HPDE6-E6E7 (cell line): ENCODE data around the gene CRIP2.

Experiments
- DNase-seq: peaks from one replicate; pipeline ENCODE4 v3.0.0; 2011; ENCODE audit warnings: missing footprints; ENCODE audit errors: extremely low spot score

CRIP2 gene

DNA sequence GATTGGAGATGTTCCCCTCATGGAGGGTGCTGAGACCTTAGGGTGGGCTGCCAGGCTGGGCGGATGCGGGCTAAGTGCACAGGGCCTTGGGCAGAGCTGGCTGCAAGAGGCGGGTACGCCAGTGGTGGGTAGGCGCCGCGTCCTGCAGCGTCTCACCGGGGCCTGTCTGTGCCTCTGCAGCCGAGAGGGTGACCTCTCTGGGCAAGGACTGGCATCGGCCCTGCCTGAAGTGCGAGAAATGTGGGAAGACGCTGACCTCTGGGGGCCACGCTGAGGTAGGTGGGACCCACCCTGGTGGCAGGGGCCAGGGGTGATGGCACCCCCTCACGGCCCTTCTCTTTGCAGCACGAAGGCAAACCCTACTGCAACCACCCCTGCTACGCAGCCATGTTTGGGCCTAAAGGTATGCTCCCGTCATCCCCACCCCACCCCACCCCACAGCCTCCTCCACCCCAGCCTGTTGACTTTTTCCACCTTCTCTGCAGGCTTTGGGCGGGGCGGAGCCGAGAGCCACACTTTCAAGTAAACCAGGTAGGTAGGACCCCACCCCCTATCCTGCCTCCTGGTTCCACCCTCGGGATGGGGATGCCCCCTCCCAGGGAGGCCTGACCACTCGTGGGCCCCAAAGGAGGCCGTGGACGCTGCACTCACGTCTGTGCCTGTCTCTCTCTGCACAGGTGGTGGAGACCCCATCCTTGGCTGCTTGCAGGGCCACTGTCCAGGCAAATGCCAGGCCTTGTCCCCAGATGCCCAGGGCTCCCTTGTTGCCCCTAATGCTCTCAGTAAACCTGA, 13.6 kb downstream of the CRIP2 start:
- no peak for DNase-seq

DNA sequence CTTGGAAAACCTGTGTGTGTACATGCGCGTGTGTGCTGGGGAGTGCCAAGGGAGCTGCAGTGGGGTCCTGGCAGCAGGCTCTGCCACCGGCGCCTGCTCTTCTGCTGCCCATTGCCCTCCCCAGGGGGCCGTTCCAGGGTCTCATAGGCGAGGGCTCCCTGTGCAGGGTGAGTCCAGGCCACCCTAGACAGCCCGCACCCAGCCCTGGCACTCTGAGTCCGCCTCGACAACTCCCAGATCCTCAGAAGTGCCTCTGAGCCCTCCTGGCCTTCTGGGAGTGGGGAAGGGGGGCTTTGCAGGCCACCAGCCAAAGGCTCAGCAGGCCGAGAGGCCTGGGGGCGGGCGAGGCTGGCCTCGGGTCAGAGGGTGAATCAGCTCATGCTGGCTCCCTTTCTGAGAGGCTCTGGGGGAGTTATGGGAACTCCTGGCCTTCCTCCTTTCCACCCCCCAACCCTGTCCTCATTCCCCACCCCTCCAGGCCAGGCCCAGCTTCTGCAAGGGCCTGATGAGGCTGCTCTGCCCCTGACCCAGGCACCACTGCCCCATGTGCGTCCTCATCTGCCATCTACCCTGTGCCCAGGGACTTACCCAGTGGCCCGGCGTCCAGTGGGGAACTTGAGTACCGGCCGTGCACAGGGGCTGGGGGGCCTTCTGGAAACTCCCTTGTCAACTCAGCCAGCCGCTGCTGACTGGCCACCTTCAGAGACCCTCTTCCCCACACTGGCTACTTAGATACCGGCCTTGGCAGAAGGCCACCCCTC, 14.3 kb downstream of the CRIP2 start:
- DNase-seq: no peak

DNA sequence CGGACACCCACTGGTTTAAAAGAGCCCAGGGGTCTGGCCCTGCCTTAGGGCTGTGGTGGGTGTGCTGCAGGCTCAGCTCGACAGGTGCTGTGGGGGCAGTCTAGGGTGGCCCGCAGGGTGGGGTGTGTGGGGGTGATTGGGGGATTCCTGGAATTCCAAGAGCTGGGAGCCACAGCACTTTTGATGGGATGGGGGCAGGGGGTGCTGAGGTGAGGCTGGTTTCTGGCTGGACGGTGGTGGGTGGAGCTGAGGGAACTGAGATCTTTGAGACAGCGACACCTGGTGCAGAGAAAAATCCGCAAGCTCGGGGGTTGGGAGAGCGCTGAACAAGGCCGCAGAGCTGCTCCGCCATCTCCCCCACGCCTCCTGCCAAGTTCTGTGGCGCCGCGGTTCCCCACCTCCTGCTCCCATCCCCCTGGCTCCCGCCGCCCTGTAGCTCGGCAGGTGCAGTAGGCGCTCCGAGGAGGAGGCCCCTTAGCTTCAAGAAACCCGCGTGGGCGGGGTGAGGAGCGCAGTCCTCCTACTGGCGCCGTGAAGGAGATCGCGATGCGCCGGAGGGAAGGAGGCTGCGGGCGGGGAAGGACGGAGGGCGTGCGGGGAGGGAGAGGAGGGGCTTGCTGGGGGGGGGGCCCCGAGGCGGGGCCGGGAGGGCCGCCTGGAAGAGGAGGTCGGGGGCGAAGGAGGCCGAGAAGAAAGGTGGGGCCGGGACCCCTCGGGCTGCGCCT, 15.1 kb downstream of the CRIP2 start:
- peak; percentile 81 for DNase-seq

DNA sequence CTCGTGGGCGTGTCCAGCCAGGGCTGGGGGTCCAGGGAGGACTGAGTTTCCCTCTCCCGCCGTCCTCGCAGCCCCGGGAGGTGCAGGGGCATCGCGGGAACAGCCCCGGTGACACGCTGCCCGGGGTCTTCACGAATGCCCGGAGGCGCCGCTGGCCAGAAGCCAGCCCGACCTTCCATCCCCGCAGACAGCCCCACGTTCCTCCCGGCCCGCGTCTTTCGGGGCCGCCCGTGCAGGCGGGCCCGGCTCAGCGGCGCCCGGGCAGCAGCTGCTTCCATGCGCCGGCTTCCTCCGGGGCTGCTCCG, 15.6 kb downstream of the CRIP2 start:
- no peak for DNase-seq

DNA sequence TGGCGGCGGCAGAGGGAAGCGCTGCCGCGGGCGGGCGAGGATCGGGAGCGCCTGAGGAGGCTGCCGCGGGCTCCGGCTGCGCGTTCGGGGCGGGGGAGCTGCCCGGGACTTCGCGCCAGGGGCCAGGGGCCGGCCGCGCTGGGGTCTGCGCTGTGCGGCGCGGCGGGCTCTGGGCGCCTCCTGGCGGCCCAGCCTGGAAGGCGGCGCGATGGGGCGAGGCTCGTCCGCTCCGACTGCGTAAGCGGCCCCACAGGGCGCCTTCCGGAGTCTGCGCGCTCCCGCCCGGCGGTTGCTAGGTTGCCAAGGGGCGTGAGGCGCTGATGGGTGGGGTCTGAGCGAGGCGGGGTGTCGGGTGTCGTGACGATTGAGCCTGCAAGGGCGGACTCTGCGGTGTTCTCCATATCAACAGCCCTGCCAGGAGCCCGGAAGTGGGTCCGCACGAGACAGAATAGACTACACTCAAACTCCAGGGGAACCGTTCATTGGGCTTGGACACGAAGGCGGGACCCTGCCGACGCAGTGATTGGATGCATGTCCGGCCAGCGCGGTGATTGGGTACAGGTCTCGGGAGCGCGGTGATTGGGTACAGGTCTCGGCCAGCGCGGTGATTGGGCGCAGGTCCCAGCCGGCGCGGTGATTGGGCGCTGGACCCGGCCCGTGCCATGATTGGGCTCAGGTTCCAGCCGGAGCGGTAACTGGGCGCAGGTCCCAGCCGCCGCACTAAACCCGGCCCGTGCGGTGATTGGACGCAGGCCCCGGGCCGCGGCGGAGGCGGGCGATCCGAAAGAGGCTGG, 16.1 kb downstream of the CRIP2 start, which contains the start of gene TEDC1:
Gene TEDC1 (plus strand): TSS at position 675 of the 794 bp plus-strand sequence. CDS start 130 bp downstream, outside the sequence.
- DNase-seq: peak; percentile 96

DNA sequence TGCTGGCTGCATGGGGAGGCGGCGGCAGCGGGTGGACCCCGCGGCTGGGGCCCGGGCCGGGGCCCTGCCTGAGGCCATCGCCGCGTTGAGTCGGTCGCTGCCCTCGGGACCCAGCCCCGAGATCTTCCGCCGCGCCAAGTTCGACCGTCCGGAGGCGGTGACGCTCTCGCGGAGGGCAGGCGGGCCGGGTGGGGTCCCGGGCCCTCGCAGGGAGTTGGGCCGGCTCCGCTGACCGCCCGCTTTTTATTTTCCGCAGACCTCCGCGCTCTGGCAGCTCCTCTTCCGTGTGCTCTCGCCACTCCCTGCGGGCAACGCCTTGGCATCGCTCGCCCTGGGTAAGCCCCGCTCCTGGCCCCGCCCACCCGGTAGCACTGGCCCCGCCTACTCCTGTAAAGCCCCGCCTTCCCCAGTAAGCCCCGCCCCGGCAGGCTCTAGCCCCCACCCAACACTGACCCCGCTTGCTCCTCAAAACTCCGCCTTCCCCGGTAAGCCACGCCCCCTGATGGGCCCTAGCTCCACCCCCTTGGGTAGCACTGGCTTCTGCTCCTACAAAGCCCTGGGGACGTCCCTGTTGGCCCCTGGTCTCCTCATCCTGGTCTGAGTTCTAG, 16.8 kb downstream of the CRIP2 start:
- DNase-seq: no peak

DNA sequence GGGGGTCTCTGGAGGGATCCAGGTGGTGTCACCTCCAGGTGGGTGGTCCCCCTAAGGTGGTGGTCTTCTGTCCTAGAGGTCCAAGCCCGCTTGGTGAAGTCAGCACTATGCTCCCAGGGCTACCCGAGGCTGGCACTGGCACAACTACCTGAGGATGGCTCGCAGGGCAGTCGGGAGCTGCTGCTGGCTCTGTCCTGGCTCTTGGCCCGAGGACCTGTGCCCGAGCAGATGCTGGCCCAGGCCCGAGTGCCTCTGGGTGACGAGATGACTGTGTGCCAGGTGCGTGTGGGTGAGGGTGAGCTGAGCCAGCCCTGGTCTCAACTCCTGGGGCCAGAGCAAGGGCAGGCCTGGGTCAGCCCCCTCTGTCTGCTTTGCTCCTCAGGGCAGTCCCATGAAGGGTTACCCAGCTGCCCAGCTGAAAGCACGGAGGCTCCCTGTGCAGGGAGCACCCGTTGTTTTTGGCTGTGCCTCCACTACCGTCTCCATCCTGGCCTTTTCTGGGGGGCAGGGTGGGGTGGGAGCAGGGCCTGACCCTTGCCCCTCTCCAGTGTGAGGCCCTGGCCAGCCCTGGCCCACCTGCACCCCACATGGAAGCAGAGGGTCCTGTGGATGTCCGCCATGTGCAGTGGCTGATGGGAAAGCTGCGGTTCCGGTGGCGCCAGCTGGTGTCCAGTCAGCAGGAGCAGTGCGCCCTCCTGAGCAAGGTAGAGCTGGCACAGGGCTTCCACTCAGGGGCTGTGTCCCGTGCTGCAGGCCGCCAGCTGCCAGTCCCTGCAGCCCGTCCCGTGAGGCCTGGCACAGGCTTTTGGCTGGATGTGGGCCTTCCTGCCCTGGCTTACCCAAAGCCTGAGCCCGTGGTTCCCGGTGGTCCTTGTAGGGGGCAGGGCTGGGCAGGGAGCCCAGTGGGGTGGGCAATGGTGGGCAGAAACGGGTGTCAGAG, 17.7 kb downstream of the CRIP2 start:
- DNase-seq: no peak

DNA sequence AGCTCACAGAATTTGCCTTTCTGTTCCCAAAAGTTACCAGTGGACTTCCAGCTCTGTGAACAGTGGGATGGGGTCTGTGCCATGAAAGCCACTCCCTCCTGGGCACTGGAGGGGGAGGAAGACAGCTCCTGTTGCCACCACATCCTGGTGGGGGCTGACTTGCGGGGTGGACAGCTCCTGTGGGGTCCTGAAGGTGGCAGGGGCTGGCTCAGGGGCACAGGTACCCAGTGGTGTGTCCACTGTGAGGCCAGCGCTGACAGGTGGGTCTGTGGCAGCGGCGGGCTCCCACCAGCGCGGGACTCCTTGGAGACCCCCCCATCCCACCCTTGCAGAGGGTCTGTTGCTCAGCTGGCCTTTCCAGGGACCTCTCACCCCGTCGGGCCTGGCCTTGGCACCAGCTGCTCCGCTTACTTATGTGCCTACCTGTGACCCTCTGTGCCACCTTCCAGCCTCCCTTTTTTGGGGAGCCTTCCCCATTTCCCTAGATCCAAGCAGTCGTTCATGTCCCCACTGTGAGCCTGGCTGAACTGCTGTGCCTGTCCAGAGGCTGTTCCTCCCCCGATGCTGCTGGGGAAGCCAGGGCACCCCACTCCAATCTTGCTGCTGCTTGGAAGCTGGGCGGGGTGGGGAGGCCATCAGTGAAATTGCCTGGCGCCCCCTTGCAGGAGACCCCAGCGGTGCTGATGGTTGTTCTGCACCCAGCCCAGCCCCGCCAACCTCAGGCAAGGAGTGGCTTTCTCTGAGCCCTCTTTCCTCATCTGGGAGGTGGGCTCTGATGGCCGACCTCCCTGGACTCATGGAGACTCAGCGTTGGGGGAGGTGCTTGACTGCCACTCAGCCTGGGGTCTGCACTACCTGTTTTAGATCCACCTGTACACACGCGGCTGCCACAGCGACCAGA, 18.6 kb downstream of the CRIP2 start:
- DNase-seq: no peak

DNA sequence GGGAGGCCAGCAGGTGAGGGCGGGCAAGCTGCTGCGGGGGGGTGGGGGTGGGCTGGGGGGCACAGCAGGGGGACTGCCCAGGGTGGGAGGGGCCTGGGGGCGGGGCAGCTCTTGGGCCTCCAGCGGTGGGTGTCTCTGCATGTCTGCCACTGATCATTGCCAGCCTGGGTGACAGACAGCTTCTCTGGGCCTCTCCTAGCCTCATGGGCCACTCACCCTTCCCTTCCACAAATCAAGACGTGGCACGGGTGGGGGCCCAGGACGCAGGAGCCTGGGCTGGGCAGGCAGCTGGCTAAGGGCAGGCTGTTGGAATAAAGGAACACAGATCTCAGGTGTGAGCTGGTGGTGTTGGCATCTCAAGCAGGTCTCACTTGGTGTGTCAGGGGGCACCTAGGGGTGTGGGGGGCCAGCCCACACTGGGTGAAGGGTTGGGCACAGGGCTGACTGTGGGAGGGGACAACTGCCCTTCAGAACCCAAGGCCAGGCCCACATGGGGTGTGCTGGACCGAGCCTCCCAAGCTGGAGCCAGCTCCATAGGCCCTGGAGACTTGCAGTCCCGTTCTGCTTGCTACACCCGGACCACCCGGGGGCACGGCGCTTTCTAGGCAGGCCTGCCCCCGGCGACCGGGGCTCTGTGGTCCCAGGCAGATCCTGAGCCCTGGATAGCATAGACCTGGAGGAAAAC, 19.4 kb downstream of the CRIP2 start:
- DNase-seq: no peak

DNA sequence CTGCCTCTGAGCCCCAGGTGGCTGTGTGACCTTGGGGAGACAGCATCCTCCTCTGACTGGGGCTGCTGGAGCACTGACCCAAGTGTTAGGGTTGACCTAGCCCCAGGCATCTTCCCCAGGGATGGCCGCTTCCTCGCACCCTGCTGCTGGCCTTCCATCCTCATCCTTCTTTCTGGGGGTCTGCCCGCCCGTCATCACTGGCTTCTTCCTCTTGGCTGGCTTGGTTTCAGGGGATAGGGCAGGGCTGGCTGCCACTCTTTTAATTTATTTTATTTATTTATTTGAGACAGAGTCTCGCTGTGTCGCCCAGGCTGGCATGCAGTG, 19.9 kb downstream of the CRIP2 start:
- DNase-seq: no peak

DNA sequence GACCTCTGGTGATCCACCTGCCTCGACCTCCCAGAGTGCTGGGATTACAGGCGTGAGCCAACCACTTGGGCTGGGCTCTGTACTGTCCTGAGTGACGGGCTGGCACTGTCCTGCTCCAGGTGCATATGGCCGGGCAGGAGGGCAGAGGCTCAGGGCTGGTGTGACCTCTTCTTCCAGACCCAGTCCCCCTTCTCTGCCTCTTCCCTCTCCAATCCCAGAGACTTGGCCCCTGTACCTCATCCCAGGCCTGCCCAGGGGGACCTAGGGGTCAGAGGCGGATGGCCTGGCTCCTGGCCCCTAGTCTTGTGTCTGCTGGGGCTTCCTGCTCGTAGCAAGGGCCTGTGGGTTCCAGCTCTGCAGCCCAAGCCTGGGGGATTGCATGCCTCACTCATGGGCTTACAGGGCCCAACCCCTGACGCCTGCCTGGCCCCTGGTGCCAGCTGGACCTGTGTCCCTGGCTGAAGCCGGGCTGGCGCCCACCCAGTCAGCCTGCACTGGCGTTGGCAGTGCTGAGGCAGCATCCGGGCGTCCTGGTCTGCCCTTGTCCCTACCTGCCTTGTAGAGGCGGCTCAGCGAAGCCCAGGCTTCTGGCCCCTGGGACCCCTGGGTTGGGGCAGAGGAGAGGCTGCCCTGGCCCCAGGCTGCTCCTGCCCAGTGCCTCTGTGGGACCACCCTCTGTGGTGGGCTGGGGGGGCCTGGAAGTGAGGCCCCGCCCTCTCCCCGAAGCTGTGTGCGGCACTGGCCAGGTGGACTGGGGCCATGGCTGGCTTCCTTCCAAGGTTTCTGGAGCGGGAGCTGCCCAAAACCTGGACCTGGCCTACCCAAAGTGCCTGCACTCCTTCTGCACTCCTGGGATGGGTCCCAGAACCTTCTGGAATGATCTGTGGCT, 20.7 kb downstream of the CRIP2 start:
- DNase-seq: no peak

DNA sequence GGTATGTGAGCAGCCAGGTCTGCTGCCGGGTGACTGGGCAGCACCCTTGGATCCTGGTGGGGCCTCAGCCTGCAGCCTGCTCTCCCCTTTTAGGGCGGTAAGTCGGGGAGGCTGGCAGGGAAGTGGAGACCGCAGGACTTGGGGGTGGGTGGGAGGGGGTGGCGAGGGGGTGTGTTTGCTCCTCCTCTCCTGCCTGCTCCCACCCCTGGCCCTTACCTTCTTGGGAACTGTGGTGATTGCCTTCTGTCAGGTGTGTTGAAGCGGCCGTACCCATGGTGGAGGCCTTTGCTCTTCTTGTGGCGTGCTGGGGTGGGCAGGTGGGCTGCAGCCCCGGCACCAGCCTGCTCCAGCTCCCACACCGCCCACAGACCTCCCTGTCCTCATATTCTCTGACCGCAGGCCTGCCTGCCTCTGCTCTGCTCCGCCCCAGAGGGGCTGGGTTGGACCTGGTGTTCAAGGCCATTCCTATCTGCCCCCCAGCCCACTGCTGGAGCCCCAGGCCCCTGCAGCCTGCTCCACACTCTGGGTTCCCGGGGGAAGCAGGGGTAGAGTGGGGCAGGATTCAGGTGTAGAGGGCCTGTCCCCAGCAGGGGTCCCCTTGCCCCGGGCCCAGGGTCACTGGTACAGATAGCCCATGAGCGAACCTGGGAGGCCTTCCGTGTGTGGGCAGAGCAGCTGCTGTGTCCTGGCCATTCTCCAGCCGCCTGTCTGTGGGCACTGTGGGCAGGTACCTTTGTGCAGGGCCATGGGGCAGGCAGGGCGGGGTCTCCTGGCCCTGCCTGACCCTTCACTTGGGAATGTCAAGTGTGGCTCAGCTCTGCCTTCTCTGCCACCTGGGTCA, 21.6 kb downstream of the CRIP2 start:
- DNase-seq: no peak

DNA sequence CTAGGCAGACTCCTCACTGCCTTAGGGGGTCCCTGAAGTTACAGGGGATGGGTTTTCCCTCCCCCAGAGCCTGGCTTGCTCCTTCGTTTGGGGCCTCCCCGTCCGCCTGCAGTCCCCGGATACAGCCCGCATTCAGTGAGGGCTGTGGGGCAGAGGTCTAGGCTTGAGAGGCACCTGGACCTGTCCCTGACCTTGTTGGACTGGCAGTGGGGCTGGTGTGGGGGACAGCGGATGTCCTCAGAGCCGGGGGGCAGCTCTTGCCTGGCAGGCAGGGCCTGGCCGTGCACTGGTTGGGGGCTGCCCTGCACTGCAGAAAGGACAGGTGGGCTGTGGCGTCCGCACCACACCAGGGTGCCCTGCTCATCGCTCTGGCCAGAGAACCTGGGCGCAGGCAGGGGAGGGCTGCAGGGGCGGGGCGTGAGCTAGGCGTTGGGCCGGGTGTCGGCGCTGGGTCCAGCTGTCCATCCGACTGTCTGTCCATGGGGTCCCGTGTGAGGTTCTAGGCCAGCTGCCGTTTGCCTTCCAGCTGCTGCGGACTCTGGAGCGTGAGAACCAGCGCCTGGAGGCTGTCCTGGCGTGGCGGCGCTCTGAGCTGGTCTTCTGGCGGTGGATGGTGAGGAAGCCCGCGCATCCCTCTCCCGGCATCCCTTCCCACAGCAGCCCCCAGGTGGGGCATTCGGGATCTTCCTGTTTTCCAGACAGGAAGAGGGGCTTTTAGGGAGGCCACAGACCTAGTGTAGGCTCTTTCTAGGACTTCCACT, 22.4 kb downstream of the CRIP2 start:
- no peak for DNase-seq

DNA sequence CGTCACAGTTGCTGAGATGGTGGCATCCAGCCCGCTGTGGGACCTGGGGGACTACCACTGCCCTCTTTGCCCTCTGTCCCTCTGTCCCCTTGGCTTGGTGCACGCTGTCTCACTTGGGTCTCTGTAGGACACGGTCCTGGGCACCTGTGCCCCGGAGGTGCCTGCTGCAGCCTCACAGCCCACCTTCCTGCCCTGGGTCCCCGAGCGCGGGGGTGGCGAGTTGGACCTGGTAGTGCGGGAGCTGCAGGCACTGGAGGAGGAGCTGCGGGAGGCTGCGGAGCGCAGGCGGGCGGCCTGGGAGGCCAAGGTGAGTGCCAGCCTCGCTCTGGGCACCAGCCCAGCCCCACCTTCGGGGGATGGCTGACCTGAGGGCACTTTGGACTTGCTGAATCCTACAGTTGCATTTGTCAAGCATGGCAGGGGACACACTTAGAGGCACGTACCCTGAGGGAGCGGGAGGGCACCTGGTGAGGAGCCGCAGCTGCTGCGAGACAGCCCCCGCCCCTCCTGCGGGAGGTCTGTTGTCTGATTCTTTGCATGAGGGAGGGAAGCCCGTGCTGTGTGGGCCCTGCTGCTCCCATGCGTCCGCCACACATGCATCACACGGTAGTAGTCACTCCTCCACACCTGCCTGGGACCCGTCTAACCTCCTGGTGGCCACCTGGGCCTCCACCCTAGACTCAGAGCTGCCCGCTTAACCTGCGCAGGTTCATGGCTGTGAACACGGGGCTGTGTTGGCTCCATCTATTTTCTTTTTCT, 23.2 kb downstream of the CRIP2 start:
- no peak for DNase-seq
